Measurements from ENCODE around the gene GCG.
A peak's percentile ranks its signal among the peaks of the same experiment; 100 is the strongest.

Gene GCG

DNA sequence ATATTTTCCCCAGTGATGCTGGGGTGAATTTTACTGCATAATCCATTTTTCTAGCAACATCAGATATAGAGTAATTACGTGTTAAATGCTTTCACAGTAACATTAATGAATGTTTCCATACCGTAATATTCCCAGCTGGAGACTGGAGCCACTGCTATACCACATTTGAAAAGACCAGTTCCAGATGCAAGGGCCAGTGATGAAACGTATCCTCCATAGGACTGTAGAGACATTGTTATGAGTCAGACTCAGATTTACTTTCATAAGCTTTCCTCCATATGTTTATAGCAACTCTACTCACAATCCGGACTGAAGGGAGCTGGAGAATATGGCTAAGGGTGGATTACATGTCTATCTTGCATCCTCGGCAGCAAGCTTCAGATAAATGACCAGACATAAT lies 22.7 kb upstream of the GCG start:
- DNase-seq (ENCODE audit: low read depth in 1 of 2, low spot score in 1 of 2), result no peak
- in situ Hi-C loops (cut with HindIII; ENCODE audit: low pct_unique_long_range_greater_than_20kb, low sequenced_read_pairs), result no loop called here
- no peak for TF ChIP-seq JUND (IDR thresholded peaks at IDR 0.05; ENCODE audit: low read depth)

- no peak for TF ChIP-seq JUND (IDR thresholded peaks at IDR 0.05; ENCODE audit: low read depth)
- no peak for DNase-seq (ENCODE audit: low read depth in 1 of 2, low spot score in 1 of 2)
- in situ Hi-C loops (cut with HindIII; ENCODE audit: low pct_unique_long_range_greater_than_20kb, low sequenced_read_pairs), result no loop called here
These were observed 20.8 kb upstream of the GCG start for GRCh38 chr2:162172802-162173370.

GRCh38 chr2:162166745-162167144 lies 14.7 kb upstream of the GCG start:
- in situ Hi-C loops (cut with HindIII; ENCODE audit: low pct_unique_long_range_greater_than_20kb, low sequenced_read_pairs), result no loop called here
- TF ChIP-seq JUND (IDR thresholded peaks at IDR 0.05; ENCODE audit: low read depth), result no peak

GRCh38 chr2:162166174-162166573 lies 14.1 kb upstream of the GCG start:
- no peak for TF ChIP-seq JUND (IDR thresholded peaks at IDR 0.05; ENCODE audit: low read depth)
- in situ Hi-C loops (cut with HindIII; ENCODE audit: low pct_unique_long_range_greater_than_20kb, low sequenced_read_pairs), result no loop called here
- DNase-seq (ENCODE audit: low read depth in 1 of 2, low spot score in 1 of 2), result no peak

More at GRCh38 chr2:162166745-162167144, 14.7 kb upstream of the GCG start:
- no peak for DNase-seq (ENCODE audit: low read depth in 1 of 2, low spot score in 1 of 2)

GRCh38 chr2:162164802-162165201 lies 12.8 kb upstream of the GCG start:
- no peak for TF ChIP-seq JUND (IDR thresholded peaks at IDR 0.05; ENCODE audit: low read depth)
- DNase-seq (ENCODE audit: low read depth in 1 of 2, low spot score in 1 of 2), result no peak
- in situ Hi-C loops (cut with HindIII; ENCODE audit: low pct_unique_long_range_greater_than_20kb, low sequenced_read_pairs), result no loop called here

GRCh38 chr2:162159446-162159845 lies 7.4 kb upstream of the GCG start:
- no peak for DNase-seq (ENCODE audit: low read depth in 1 of 2, low spot score in 1 of 2)
- in situ Hi-C loops (cut with HindIII; ENCODE audit: low pct_unique_long_range_greater_than_20kb, low sequenced_read_pairs), result no loop called here
- no peak for TF ChIP-seq JUND (IDR thresholded peaks at IDR 0.05; ENCODE audit: low read depth)

GRCh38 chr2:162156149-162156548 lies 4.1 kb upstream of the GCG start:
- TF ChIP-seq JUND (IDR thresholded peaks at IDR 0.05; ENCODE audit: low read depth), result no peak
- in situ Hi-C loops (cut with HindIII; ENCODE audit: low pct_unique_long_range_greater_than_20kb, low sequenced_read_pairs), result no loop called here
- DNase-seq (ENCODE audit: low read depth in 1 of 2, low spot score in 1 of 2), result no peak

DNA sequence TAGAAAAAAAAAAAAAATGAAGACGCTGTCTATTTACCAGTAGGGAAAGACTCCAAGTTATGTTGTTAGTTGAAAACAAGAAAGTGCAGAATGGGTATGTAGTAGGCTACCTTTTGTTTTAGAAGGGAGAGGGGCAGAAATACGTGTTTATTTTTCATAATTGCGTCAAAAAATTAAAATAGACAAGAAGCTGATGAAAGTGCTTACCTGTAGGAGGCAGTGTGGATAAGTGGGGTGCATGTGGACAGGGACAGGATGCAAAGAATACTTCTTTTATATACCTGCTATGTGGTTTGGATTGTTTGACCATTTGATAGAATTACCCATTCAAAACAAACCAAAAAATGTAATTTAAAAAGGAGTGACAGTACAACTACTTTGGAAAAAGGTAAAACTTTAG lies 3.0 kb upstream of the GCG start:
- no peak for DNase-seq (ENCODE audit: low read depth in 1 of 2, low spot score in 1 of 2)
- in situ Hi-C loops (cut with HindIII; ENCODE audit: low pct_unique_long_range_greater_than_20kb, low sequenced_read_pairs), result no loop called here
- no peak for TF ChIP-seq JUND (IDR thresholded peaks at IDR 0.05; ENCODE audit: low read depth)

- peak in 1 of 2 experiments; percentile 65 for DNase-seq (ENCODE audit: low read depth in 1 of 2, low spot score in 1 of 2)
- in situ Hi-C loops (cut with HindIII; ENCODE audit: low pct_unique_long_range_greater_than_20kb, low sequenced_read_pairs), result no loop called here
- TF ChIP-seq JUND (IDR thresholded peaks at IDR 0.05; ENCODE audit: low read depth), result no peak
These were observed 1.7 kb upstream of the GCG start for GRCh38 chr2:162153608-162154224.

DNA sequence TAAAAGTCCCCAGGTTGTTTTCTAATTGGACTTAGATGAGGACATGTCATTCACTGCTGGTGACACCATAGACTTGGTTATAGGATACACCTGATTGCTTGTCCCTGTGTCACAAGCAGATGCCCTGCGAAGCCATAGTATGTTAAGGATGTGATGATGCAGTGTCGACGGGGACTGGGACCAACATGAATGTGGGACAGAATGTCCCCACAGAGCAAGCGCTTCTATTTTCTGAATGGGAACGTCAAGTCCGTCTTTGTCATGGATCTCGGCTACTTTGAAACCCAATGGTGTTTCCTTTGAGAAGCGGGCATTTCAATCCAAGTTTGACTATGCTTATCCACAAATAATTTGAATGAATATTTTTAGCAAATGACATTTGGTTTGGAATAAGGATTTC lies 2.1 kb downstream of the GCG start:
- no peak for TF ChIP-seq JUND (IDR thresholded peaks at IDR 0.05; ENCODE audit: low read depth)
- DNase-seq (ENCODE audit: low read depth in 1 of 2, low spot score in 1 of 2), result no peak
- in situ Hi-C loops (cut with HindIII; ENCODE audit: low pct_unique_long_range_greater_than_20kb, low sequenced_read_pairs), result no loop called here

DNA sequence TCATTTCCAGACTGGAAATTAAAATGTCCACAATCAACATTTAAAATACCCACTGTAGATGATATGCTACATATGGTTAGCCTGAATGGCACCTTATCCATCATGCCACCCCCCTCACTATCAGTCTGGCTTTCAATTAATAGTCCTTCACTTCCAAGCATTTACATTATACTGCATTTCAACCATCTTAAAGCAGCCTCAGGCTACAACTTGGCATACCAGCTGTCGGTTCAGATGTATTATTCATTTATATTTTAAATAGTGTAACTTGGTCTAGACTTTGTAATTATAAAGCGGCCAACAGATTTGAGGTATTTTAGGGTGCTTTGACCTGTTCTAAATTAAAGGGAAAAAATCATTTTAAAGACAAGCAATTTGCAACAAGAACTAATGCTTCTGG lies 2.6 kb downstream of the GCG start:
- no peak for TF ChIP-seq JUND (IDR thresholded peaks at IDR 0.05; ENCODE audit: low read depth)
- no peak for DNase-seq (ENCODE audit: low read depth in 1 of 2, low spot score in 1 of 2)
- in situ Hi-C loops (cut with HindIII; ENCODE audit: low pct_unique_long_range_greater_than_20kb, low sequenced_read_pairs), result no loop called here

- in situ Hi-C loops (cut with HindIII; ENCODE audit: low pct_unique_long_range_greater_than_20kb, low sequenced_read_pairs), result no loop called here
- TF ChIP-seq JUND (IDR thresholded peaks at IDR 0.05; ENCODE audit: low read depth), result no peak
- no peak for DNase-seq (ENCODE audit: low read depth in 1 of 2, low spot score in 1 of 2)
These were observed 3.1 kb downstream of the GCG start for GRCh38 chr2:162148956-162149355.

- no peak for TF ChIP-seq JUND (IDR thresholded peaks at IDR 0.05; ENCODE audit: low read depth)
These were observed 8.1 kb downstream of the GCG start for GRCh38 chr2:162143969-162144368.

DNA sequence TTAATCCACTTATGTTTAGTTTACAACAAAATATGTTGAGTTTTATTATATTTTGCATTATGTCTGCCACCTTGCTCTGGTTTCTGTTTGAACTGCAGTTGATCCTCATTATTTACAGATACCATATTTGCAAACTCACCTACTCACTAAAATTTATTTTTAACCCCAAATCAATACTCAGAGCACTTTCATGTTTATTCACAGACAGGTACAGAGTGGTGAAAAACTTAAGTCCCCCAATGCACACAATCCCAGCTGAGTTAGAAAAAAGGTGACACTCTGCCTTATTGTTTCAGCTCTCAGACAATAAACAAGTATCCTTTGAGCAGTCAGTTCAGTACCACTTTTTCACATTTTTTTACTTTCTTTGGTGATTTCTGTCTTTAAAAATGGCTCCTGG lies 13.7 kb downstream of the GCG start:
- DNase-seq (ENCODE audit: low read depth in 1 of 2, low spot score in 1 of 2), result no peak
- no peak for TF ChIP-seq JUND (IDR thresholded peaks at IDR 0.05; ENCODE audit: low read depth)
- in situ Hi-C loops (cut with HindIII; ENCODE audit: low pct_unique_long_range_greater_than_20kb, low sequenced_read_pairs), result no loop called here

More at GRCh38 chr2:162143969-162144368, 8.1 kb downstream of the GCG start:
- no peak for DNase-seq (ENCODE audit: low read depth in 1 of 2, low spot score in 1 of 2)
- in situ Hi-C loops (cut with HindIII; ENCODE audit: low pct_unique_long_range_greater_than_20kb, low sequenced_read_pairs), result no loop called here
